GM12878 (cell line): ENCODE measurements around the gene UMOD. TPM values are rescaled to one million over a fixed set of nuclear protein-coding genes. Genes with fewer than 3 reads are reported as not detected.

Source experiments
- ATAC-seq: fragments of 200-7000 bp; cut with Tn5 transposase; 3 replicates; pipeline ENCODE4 v1.9.1; 2020; ENCODE audit warnings: mild to moderate bottlenecking, moderate library complexity
- BruUV-seq: library from RNA; stranded (reverse); fragments of 400-500 nt; replicated peaks from 2 replicates; lab custom pipeline; 2021; lab: Mats Ljungman, UMichigan
- CTCF ChIA-PET: fragments of 300-600 bp; sonication (Branson Sonifier 250); formaldehyde crosslinking; extraction: SDS; loops from one replicate; lab custom pipeline; 2021; ENCODE audit warnings: inconsistent platforms; lab: Yijun Ruan, JAX
- POLR2A ChIA-PET: fragments of 350-600 bp; formaldehyde crosslinking; extraction: SDS; loops from one replicate; lab custom pipeline; 2021; ENCODE audit warnings: inconsistent platforms; lab: Charles Lee
- RAD21 ChIA-PET: fragments of 300-600 bp; sonication (Branson Sonifier 250); formaldehyde crosslinking; loops from one replicate; lab custom pipeline; 2023; ENCODE audit warnings: antibody characterized with exemption; ENCODE audit not compliant: unreplicated experiment; lab: Charles Lee
- SMC1A ChIA-PET: fragments of 300-600 bp; sonication (Branson Sonifier 250); formaldehyde crosslinking; loops from one replicate; lab custom pipeline; 2023; ENCODE audit not compliant: unreplicated experiment, uncharacterized antibody; lab: Charles Lee
- DNase-seq: peaks from one replicate; pipeline ENCODE4 v3.0.0-alpha.2; 2011; ENCODE audit warnings: low read depth, low spot score
- FAIRE-seq: peaks from 3 replicates; lab custom pipeline; 2011; peaks lifted over from hg19 to GRCh38; lab: Jason Lieb, UNC
- H2AFZ ChIP-seq: 2 replicates; pipeline ENCODE4 v1.6.0; 2011; ENCODE audit warnings: low read depth, low read length, control low read depth; ENCODE audit not compliant: control insufficient read depth
- H3K27ac ChIP-seq: 2 replicates; pipeline ENCODE4 v1.5.1; 2011; ENCODE audit warnings: control low read depth; ENCODE audit not compliant: control insufficient read depth, insufficient read depth
- H3K27me3 ChIP-seq, 2 experiments: replicated peaks in 1 of 2; 2 replicates each; pipeline versions ENCODE4 v1.6.0 to v1.6.1; 2011; ENCODE audit warnings: low read length in 1 of 2; ENCODE audit not compliant: control insufficient read depth in 2 of 2, insufficient read depth in 2 of 2
- H3K36me3 ChIP-seq, 2 experiments: 2 replicates each; pipeline ENCODE4 v1.5.1; 2011; ENCODE audit warnings: low read length in 1 of 2; ENCODE audit not compliant: control insufficient read depth in 2 of 2, insufficient read depth in 2 of 2
- H3K4me1 ChIP-seq: 2 replicates; pipeline ENCODE4 v1.6.1; 2011; ENCODE audit warnings: mild to moderate bottlenecking, low read length, moderate library complexity, mixed read lengths; ENCODE audit not compliant: control insufficient read depth, insufficient read depth
- H3K4me2 ChIP-seq: 2 replicates; pipeline ENCODE4 v1.6.0; 2011; ENCODE audit warnings: control low read depth; ENCODE audit not compliant: control insufficient read depth, insufficient read depth
- H3K4me3 ChIP-seq: fragments of 200-600 bp; sonication (generic); 2 replicates; pipeline ENCODE4 v1.5.1; 2016
- H3K79me2 ChIP-seq: 2 replicates; pipeline ENCODE4 v1.6.0; 2011; ENCODE audit warnings: low read length; ENCODE audit not compliant: control insufficient read depth, insufficient read depth
- H3K9ac ChIP-seq: 2 replicates; pipeline ENCODE4 v1.8.0; 2011; ENCODE audit warnings: low read length, control low read depth, mixed read lengths; ENCODE audit not compliant: control insufficient read depth, insufficient read depth
- H3K9me3 ChIP-seq: replicated peaks from 3 replicates; pipeline ENCODE4 v1.5.1; 2011; ENCODE audit warnings: mild to moderate bottlenecking, low read length; ENCODE audit not compliant: control insufficient read depth, insufficient read depth
- H4K20me1 ChIP-seq: 2 replicates; pipeline ENCODE4 v1.6.0; 2011; ENCODE audit not compliant: control insufficient read depth, insufficient read depth
- ASH2L ChIP-seq: fragments of 300-600, 200-600 bp; sonication (generic); IDR thresholded peaks from 2 replicates; pipeline ENCODE4 v1.6.1; 2017; ENCODE audit warnings: low read depth, mild to moderate bottlenecking, borderline replicate concordance
- CTCF ChIP-seq, 3 experiments: IDR thresholded peaks in 2 of 3; conservative IDR thresholded peaks in 1 of 3; 2 replicates each; pipeline ENCODE4 v1.5.1; 2011; ENCODE audit warnings: low read depth in 3 of 3, low read length in 3 of 3, mild to moderate bottlenecking in 3 of 3, control low read depth in 2 of 3, moderate library complexity in 2 of 3, inconsistent platforms in 1 of 3, mixed read lengths in 1 of 3; ENCODE audit not compliant: control insufficient read depth in 2 of 3, insufficient read depth in 1 of 3; ENCODE audit errors: extremely low read depth in 1 of 3
- ESRRA ChIP-seq: IDR thresholded peaks from 2 replicates; pipeline ENCODE4 v1.6.1; 2012; ENCODE audit warnings: mild to moderate bottlenecking, low read length, improper control_type of control experiment
- FOS ChIP-seq: IDR thresholded peaks from 3 replicates; pipeline ENCODE4 v1.6.1; 2011; ENCODE audit warnings: borderline replicate concordance; ENCODE audit not compliant: insufficient read length; ENCODE audit errors: extremely low read depth
- RAD51 ChIP-seq: fragments of 450-650 bp; IDR thresholded peaks from 2 replicates; pipeline ENCODE4 v1.6.1; 2016; ENCODE audit warnings: moderate library complexity, mild to moderate bottlenecking, inconsistent platforms
- RCOR1 ChIP-seq: conservative IDR thresholded peaks from 2 replicates; pipeline ENCODE4 v1.6.1; 2012; ENCODE audit warnings: low read depth, low read length, improper control_type of control experiment
- RFX5 ChIP-seq: IDR thresholded peaks from 2 replicates; pipeline ENCODE4 v1.6.1; 2011; ENCODE audit warnings: low read depth, low read length, improper control_type of control experiment
- SMC3 ChIP-seq: IDR thresholded peaks from 2 replicates; pipeline ENCODE4 v1.6.1; 2011; ENCODE audit warnings: low read length, improper control_type of control experiment, borderline replicate concordance
- SRF ChIP-seq, 2 experiments: IDR thresholded peaks; 2 replicates each; pipeline ENCODE4 v1.6.1; 2011; ENCODE audit warnings: low read depth in 2 of 2, low read length in 2 of 2, mild to moderate bottlenecking in 1 of 2, moderate library complexity in 1 of 2
- TCF7 ChIP-seq: IDR thresholded peaks from 2 replicates; pipeline ENCODE4 v1.6.1; 2014; ENCODE audit warnings: antibody characterized with exemption, borderline replicate concordance
- ZNF217 ChIP-seq: fragments of 450-650 bp; IDR thresholded peaks from 2 replicates; pipeline ENCODE4 v1.6.1; 2017; ENCODE audit warnings: antibody characterized with exemption, mild to moderate bottlenecking
- ZNF687 ChIP-seq: fragments of 450-650 bp; IDR thresholded peaks from 2 replicates; pipeline ENCODE4 v1.6.1; 2017; ENCODE audit warnings: mild to moderate bottlenecking, moderate library complexity
- ZSCAN29 ChIP-seq: fragments of 450-650 bp; IDR thresholded peaks from 2 replicates; pipeline ENCODE4 v1.6.1; 2017; ENCODE audit warnings: mild to moderate bottlenecking, moderate library complexity
- WGBS: methylation state at CpG from one replicate; pipeline ENCODE4 v1.1.6; 2016; ENCODE audit warnings: low lambda C conversion rate; ENCODE audit not compliant: insufficient replicate concordance, insufficient coverage; ENCODE audit errors: missing lambda C conversion rate; 5-methylcytosine and 5-hydroxymethylcytosine counted together
- in situ Hi-C: fragments of 300-500 bp; cut with MboI; formaldehyde crosslinking; loops from 9 replicates; pipeline ENCODE4 v1.14.3; 2018; ENCODE audit warnings: mixed read lengths
- intact Hi-C: fragments of 100-400 bp; cut with micrococcal nuclease; formaldehyde crosslinking; loops from one replicate; pipeline ENCODE4 v1.14.2; 2022; ENCODE audit not compliant: unreplicated experiment
- polyA plus RNA-seq, 11 experiments: library from polyadenylated mRNA; depleted of rRNA in 4 of 11; unstranded in 6 of 11; stranded (reverse) in 5 of 11; fragments of >200 nt; fragmentation: Nextera tagmentation in 4 of 11; fragmentation: Illumina TruSeq in 1 of 11; extraction: Ambion mirVana in 4 of 11; extraction: Trizol in 1 of 11; gene quantifications; 1 replicate in 1 of 11; 2 replicates in 10 of 11; pipeline versions ENCODE4 v1.2.1 to v1.2.3, GENCODE V29; 2011 to 2016; ENCODE audit warnings: inconsistent platforms in 2 of 11, missing spikeins in 2 of 11, low read depth in 1 of 11
- total RNA-seq, 4 experiments: library from RNA; depleted of rRNA in 3 of 4; stranded (reverse); fragments of >200 nt in 3 of 4; fragmentation: Illumina TruSeq in 1 of 4; extraction: Trizol in 1 of 4; gene quantifications; 2 replicates each; pipeline versions ENCODE4 v1.2.1 to v1.2.3, GENCODE V29; 2013 to 2021

UMOD gene
- total and polyA plus RNA-seq, 10 of the 15 experiments (the other 5 are each of a cell fraction or from before 2014, with no cell fraction given): not detected

- H3K4me2 ChIP-seq: no peak overlapping the region
- 0% methylated on average over 4 of the region's 4 CpGs for WGBS
- H3K27me3 ChIP-seq: no peaks in the 10 kb centered on the region
- SMC1A ChIA-PET: interaction anchor here (0.9 to 1.5 kb wide), 2 partner anchors 15 to 401 kb away, joined by 3 to 5 read pairs; no protein-coding TSS in a partner anchor
- no peak overlapping the region for H3K9ac ChIP-seq
- TF ChIP-seq RCOR1: no peak
- no peak for TF ChIP-seq CTCF (IDR thresholded peaks at IDR 0.05 in 2 of 3, conservative IDR thresholded peaks at IDR 0.05 in 1 of 3; ENCODE audit: control insufficient read depth in 2 of 3, extremely low read depth in 1 of 3, insufficient read depth in 1 of 3, low read depth in 3 of 3, low read length in 3 of 3)
- TF ChIP-seq TCF7: no peak
- no peaks in the 10 kb centered on the region for H4K20me1 ChIP-seq
- no peaks in the 10 kb centered on the region for H3K79me2 ChIP-seq
- CTCF ChIA-PET: interaction anchor here (1.2 kb wide), 1 partner anchor 409 kb away, joined by 4 read pairs; no protein-coding TSS in a partner anchor
- H3K4me3 ChIP-seq: no peak overlapping the region
- in situ Hi-C loops: no loop called here
- no peaks in the 10 kb centered on the region for H3K36me3 ChIP-seq
- intact Hi-C loops: no loop called here
- no peak overlapping the region for H3K27ac ChIP-seq
- BruUV-seq: no TSS peak
- no peak for DNase-seq
- POLR2A ChIA-PET: no interaction called here
- no peak for FAIRE-seq
- no peak overlapping the region for H2AFZ ChIP-seq
- RAD21 ChIA-PET: interaction anchor here (1.3 kb wide), 1 partner anchor 9 kb away, joined by 4 read pairs; no protein-coding TSS in a partner anchor
- no peak for ATAC-seq
- H3K9me3 ChIP-seq: no peaks in the 10 kb centered on the region
- H3K4me1 ChIP-seq: no peaks in the 10 kb centered on the region
These were observed 44.2 kb downstream of the UMOD start for GRCh38 chr16:20308266-20308665.

GRCh38 chr16:20307791-20308190, 44.7 kb downstream of the UMOD start:
- in situ Hi-C loops: no loop called here
- CTCF ChIA-PET: no interaction called here
- Histone ChIP-seq H2AFZ (no peak overlapping the region), H3K4me2 (no peak overlapping the region), H4K20me1 (no peaks in the 10 kb centered on the region), H3K27me3 (no peaks in the 10 kb centered on the region; a peak in 1 of 4 replicates), H3K36me3 (no peaks in the 10 kb centered on the region), H3K9ac (no peak overlapping the region), H3K79me2 (no peaks in the 10 kb centered on the region), H3K9me3 (no peaks in the 10 kb centered on the region), H3K4me1 (no peaks in the 10 kb centered on the region), H3K4me3 (no peak overlapping the region), H3K27ac (no peak overlapping the region)
- DNase-seq (no peak), FAIRE-seq (no peak), ATAC-seq (no peak)
- no TSS peak for BruUV-seq
- 61% methylated on average over 7 of the region's 7 CpGs for WGBS
- intact Hi-C loops: no loop called here
- RAD21 ChIA-PET: no interaction called here
- SMC1A ChIA-PET: no interaction called here
- POLR2A ChIA-PET: no interaction called here
- no peak for TF ChIP-seq ASH2L
- TF ChIP-seq RFX5: no peak
- TF ChIP-seq SRF (IDR thresholded peaks at IDR 0.05; ENCODE audit: low read depth in 2 of 2, low read length in 2 of 2): no peak
- TF ChIP-seq SMC3: no peak
- TF ChIP-seq ZSCAN29: no peak
- TF ChIP-seq ZNF217: no peak
- no peak for TF ChIP-seq ESRRA
- no peak for TF ChIP-seq RAD51
- no peak for TF ChIP-seq ZNF687
- no peak for TF ChIP-seq FOS
